Measurements from ENCODE around the gene RABEP2.
A peak's percentile ranks its signal among the peaks of the same experiment; 100 is the strongest.
"Not testable (repeated sequence)": the region's sequence is repeated elsewhere in the genome, so short reads cannot be mapped to it uniquely, and the experiment has no call there.

Gene RABEP2

GRCh38 chr16:28876973-28877654 lies 47.9 kb downstream of the RABEP2 start:
- peak; percentile 62 for DNase-seq

DNA sequence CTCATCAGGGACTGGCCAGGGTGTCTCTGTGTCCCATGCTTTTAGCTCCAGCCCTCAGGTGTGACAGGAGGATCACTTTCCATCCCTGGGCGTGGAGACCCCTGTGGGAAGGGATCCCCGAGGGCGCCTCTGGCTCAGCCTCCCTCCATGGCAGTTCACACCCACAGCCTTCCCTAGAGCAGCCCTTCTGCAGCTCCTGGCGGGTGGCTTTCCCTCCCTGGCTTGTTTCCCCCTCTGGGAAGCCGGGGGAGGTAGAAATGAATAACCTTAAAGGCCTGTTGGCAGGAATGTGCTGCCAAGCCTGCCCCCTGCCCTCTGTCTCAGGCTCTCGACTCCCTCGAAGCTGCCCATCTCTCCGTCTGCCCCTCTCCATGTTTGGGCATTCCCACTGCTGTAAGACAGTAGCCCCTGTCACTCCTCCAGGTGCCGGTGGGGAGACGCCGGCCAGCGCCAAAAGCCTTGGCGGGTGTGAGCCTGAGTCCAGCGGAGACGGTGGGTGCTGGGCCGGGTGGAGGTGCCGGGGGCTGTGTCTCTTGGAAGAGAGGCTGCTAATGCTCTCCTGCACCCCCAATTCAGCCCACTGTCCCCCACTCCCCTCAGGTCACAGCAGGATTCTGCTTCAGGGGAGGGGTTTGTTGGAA lies 48.9 kb downstream of the RABEP2 start:
- DNase-seq = no peak

DNA sequence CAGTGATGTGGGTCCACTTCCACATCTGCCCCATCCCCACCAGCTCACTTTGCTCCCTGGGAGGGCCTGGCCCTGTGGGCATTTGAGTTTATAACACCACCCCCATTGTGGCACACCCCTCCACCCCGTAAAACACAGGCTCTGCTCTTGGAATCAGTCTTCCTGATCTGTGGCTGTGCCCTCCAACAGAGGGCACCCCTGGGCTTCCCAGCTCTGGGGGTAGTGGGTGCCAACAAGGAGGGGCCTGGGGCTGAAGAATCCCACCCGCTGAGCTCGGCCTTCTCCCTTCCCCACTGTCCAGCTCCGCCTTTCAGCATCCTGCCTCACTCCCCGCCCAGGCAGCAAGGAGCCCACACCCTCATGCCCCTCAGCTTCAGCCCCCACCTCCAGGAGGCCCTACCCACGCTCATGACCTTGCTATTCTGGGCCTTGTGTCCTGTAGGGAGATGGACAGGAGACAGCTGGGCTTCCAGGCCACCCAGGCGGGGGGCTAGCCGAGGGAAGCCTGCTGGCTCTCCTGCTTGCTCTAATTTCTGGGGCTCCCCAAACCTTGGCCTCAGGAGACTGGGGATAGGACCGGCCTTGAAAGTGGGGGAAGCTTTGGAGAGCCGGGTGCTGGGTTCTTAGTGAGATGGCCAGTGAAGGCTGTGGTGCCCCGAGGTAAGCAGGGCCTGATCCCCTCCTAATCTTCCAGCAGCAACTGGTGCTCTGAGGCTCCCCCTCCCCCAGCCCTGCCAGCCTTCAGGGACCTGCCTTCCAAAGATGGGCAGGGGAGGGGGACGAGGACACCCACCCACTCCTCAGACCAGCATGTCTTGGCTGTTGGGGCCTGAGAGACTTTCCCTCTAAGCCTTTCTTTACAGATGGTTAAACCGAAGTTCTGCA lies 49.7 kb downstream of the RABEP2 start:
- DNase-seq = peak; percentile 66

- DNase-seq = no peak
Measured at GRCh38 chr16:28874406-28874805, 50.6 kb downstream of the RABEP2 start.

GRCh38 chr16:28873543-28874201 lies 51.4 kb downstream of the RABEP2 start:
- no peak for DNase-seq

GRCh38 chr16:28872952-28873351 lies 52.1 kb downstream of the RABEP2 start:
- no peak for DNase-seq

- DNase-seq = no peak
Measured at GRCh38 chr16:28869201-28869600, 55.8 kb downstream of the RABEP2 start.

DNA sequence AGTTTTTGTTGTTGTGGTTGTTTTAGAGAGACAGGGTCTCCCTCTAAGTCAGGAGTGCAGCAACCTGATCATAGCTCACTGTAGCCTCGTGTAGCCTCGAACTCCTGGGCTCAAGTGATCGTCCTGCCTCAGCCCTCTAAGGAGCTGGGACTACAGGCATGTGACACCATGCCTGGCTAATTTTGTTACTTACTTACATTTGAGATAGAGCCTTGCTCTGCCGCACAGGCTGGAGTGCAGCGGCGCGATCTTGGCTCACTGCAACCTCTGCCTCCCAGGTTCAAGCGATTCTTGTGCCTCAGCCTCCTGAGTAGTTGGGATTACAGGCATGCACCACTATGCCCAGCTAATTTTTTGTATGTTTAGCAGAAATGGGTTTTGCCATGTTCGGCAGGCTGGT lies 57.4 kb downstream of the RABEP2 start:
- DNase-seq = not testable (repeated sequence)

DNA sequence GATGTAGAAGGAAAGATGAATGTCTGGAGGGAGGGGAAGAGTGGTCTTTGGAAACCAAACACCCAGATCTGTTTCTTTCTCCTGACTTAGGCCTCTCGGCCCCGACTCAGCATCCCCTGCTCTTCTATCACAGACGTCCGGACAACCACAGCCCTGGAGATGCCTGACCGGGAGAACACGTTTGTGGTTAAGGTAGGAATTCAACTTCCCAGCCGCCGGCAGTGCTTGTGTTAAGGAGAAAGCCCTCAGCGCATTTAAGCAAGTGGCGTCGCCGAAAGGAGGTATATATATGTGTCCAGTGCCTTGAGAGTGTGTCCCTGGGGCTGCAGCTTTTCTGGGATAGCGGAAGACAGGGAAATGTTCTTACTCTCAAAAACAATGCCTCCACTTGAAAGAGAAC lies 57.8 kb downstream of the RABEP2 start:
- no peak for DNase-seq

DNA sequence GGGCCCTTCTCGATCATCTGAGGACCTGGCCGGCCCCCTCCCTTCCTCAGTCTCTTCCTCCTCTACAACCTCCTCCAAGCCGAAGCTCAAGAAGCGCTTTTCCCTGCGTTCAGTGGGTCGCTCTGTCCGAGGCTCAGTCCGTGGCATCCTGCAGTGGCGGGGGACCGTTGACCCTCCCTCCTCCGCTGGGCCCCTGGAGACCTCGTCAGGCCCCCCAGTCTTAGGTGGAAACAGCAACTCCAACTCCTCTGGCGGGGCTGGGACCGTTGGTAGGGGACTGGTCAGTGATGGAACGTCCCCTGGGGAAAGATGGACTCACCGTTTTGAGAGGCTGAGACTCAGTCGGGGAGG lies 58.6 kb downstream of the RABEP2 start:
- no peak for DNase-seq

DNA sequence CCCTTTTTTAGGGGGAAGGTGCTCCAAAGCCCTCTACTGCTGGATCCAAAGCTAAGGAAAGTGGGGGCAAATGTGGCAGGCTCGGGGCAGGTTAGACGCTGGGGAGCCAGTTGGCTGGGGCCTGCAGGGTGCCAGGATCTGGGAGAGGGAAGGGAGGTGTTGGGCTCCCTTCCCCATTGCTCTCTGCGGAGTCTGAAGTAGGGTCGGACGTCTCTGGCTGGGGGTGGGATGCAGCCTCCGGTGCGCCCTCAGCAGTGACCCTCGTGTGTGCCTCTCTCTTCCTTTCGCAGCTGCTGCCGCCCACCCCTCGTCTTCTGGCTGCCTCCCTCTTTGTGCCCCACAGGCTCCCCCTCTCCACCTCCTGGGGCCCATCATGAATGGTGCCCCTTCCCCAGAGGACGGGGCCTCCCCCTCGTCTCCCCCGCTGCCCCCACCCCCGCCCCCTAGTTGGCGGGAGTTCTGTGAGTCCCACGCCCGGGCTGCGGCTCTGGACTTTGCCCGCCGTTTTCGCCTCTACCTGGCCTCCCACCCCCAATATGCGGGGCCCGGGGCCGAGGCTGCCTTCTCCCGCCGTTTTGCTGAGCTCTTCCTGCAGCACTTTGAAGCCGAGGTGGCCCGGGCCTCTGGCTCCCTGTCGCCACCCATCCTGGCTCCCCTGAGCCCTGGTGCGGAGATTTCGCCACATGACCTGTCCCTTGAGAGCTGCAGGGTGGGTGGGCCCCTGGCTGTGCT lies 59.1 kb downstream of the RABEP2 start:
- DNase-seq = no peak

DNA sequence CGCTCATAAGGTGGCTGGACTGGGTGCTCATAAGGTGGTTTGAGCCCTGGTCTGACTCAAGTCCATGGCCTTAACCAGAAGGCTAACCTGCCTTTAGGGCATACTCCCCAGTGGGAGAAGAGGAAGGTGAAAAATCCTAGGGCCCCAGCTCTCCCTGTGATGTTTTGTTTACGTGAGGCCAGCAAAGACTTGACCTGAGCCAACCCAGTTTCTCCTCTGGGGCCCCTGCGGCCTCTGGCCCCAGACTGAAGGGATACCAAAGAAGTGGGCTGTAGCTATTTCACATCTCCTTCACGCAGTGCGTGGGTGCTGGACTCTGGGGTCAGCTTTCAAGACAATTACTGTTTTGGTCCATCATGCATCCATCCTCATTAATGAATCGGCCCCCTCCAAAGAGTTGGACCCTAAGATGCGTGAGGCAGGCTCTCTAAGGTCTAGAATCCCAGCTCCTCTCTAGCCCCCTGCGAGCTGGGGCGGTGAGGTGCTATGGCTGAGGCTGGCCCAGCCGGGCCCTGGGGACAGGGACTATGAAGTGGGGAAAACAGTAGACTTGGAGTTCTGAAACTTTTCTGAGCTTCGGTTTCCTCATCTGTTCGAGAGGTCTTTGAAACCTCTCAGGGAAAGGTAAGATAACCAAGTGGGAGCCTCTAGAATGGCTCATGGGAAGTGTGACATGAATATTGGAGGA lies 59.9 kb downstream of the RABEP2 start:
- DNase-seq = no peak

DNA sequence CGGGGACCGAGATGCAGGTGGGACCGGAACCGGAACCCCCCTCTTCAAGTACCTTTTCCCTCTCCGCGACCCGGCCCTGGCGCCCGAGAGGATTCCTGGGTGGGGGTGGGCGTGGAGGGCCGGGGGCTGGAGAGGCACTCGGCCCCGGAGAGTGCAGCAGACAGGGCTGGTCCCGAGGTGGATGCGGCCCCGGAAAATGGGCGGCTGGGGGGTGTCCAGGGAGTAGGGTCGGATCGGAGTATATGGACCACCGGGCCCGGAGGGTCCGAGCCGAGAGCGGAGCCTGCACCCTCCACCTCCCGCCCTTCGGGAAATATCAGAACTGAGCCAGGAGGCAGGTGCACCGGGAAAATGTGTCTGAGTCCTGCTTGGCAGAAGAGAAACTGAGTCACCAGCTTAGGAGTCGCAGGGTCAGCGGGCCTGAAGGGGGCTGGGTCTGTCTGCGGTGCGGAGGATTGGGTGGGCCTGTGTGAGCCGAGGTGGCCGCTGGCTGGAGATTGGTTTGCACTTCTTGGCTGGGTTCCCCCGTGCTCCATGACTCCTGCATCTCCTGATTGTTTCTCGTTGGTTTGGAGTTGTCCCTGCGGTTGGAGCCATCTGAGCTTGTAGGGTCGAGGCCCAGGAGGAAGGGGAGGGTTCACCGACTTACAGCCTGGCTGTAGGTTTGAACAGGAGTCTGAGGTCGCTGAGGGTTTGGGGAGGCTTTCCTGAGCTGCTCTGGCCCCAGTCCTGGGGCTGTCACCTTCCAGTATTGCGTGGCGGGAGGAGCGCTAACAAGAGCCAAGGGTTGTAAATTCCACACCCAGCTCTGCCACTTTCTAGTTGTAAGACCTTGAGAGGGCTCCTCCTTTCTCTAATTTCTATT lies 60.9 kb downstream of the RABEP2 start:
- DNase-seq = peak; percentile 57

DNA sequence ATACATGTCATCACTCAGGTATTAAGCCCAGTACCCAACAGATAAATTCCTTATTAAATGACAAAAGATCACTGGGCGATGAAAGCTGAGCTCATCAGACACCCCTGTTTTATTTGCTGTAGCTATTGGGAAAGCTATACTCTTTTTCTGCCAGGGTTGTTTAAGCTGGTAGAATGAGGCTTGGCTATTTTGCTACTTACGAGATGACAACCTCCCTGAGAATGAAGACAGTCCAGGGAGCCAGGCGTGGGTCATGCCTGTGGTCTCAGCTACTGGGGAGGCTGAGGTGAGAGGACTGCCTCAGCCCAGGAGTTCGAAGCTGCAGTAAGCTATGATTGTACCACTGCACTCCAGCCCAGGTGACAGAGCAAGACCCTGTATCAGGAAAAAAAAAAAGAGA lies 65.7 kb downstream of the RABEP2 start:
- no peak for DNase-seq

DNA sequence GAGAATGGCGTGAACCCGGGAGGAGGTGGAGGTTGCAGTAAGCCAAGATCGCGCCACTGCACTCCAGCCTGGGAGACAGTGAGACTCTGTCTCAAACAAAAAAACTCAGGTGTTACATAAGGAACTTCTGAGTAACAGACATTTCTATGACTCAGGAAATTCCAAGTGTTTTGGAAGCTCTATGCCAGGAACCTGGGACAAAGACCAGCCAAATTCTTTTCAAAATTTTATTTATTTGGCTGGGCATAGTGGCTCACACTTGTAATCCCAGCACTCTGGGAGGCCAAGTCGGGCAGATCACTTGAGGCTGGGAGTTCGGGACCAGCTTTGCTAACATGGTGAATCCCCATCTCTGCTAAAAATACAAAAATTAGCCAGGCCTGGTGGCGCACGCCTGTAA lies 66.6 kb downstream of the RABEP2 start:
- DNase-seq = no peak
